Measurements from ENCODE around the gene MAS1. TPM values are rescaled to one million over a fixed set of nuclear protein-coding genes. Genes with fewer than 3 reads are reported as not detected.
"Not testable (repeated sequence)": the region's sequence is repeated elsewhere in the genome, so short reads cannot be mapped to it uniquely, and the experiment has no call there.

The MAS1 gene
- total RNA-seq, 1 donor from 2014 or later = not detected

GRCh38 chr6:159863341-159863740, 27.4 kb upstream of the MAS1 start:
- not testable (repeated sequence) for H3K36me3 Mint-ChIP-seq (ENCODE audit: unreplicated experiment); DNase-seq; H3K4me3 Mint-ChIP-seq (ENCODE audit: unreplicated experiment); H3K9me3 Mint-ChIP-seq (ENCODE audit: unreplicated experiment); H3K4me1 Mint-ChIP-seq (ENCODE audit: low read depth, unreplicated experiment); H3K27ac Mint-ChIP-seq (ENCODE audit: unreplicated experiment); H3K27me3 Mint-ChIP-seq (ENCODE audit: unreplicated experiment)
- TF ChIP-seq CTCF (IDR thresholded peaks at IDR 0.05; ENCODE audit: partially characterized antibody, unreplicated experiment) = peak; percentile 9

GRCh38 chr6:159865226-159865920, 25.4 kb upstream of the MAS1 start:
- H3K4me3 Mint-ChIP-seq (ENCODE audit: unreplicated experiment) = no peak overlapping the region
- peaks cover 7% of the 10 kb centered on the region for H3K27me3 Mint-ChIP-seq (ENCODE audit: unreplicated experiment)
- no peak for TF ChIP-seq CTCF (IDR thresholded peaks at IDR 0.05; ENCODE audit: partially characterized antibody, unreplicated experiment)
- H3K36me3 Mint-ChIP-seq (ENCODE audit: unreplicated experiment) = peaks cover 4% of the 10 kb centered on the region
- no peaks in the 10 kb centered on the region for H3K4me1 Mint-ChIP-seq (ENCODE audit: low read depth, unreplicated experiment)
- no peak for DNase-seq
- H3K27ac Mint-ChIP-seq (ENCODE audit: unreplicated experiment) = no peak overlapping the region
- H3K9me3 Mint-ChIP-seq (ENCODE audit: unreplicated experiment) = no peaks in the 10 kb centered on the region

GRCh38 chr6:159866286-159867247, 24.2 kb upstream of the MAS1 start:
- no peak for TF ChIP-seq CTCF (IDR thresholded peaks at IDR 0.05; ENCODE audit: partially characterized antibody, unreplicated experiment)
- H3K9me3 Mint-ChIP-seq (ENCODE audit: unreplicated experiment) = no peaks in the 10 kb centered on the region

GRCh38 chr6:159871241-159871640, 19.5 kb upstream of the MAS1 start:
- H3K4me3 Mint-ChIP-seq (ENCODE audit: unreplicated experiment) = no peak overlapping the region
- no peak for TF ChIP-seq CTCF (IDR thresholded peaks at IDR 0.05; ENCODE audit: partially characterized antibody, unreplicated experiment)
- H3K9me3 Mint-ChIP-seq (ENCODE audit: unreplicated experiment) = no peaks in the 10 kb centered on the region
- H3K27me3 Mint-ChIP-seq (ENCODE audit: unreplicated experiment) = peaks cover 8% of the 10 kb centered on the region
- H3K27ac Mint-ChIP-seq (ENCODE audit: unreplicated experiment) = no peak overlapping the region
- H3K36me3 Mint-ChIP-seq (ENCODE audit: unreplicated experiment) = peaks cover 4% of the 10 kb centered on the region
- DNase-seq = no peak
- H3K4me1 Mint-ChIP-seq (ENCODE audit: low read depth, unreplicated experiment) = no peaks in the 10 kb centered on the region

More at GRCh38 chr6:159866286-159867247, 24.2 kb upstream of the MAS1 start:
- Mint-ChIP-seq H3K27me3 (ENCODE audit: unreplicated experiment) (peaks cover 8% of the 10 kb centered on the region), H3K36me3 (ENCODE audit: unreplicated experiment) (peaks cover 4% of the 10 kb centered on the region), H3K27ac (ENCODE audit: unreplicated experiment) (no peak overlapping the region), H3K4me3 (ENCODE audit: unreplicated experiment) (no peak overlapping the region), H3K4me1 (ENCODE audit: low read depth, unreplicated experiment) (no peaks in the 10 kb centered on the region)
- DNase-seq = no peak

All from glutamatergic neuron (in vitro differentiated cells).